Trophoblast cell (in vitro differentiated cells and primary cell): Measurements from ENCODE around the gene CNPY1.

Experiments
- DNase-seq, 2 donors: peaks; one replicate each; pipeline ENCODE4 v3.0.0-alpha.2; 2016
- H2AFZ ChIP-seq: 2 replicates; pipeline ENCODE4 v1.6.1; 2013; ENCODE audit warnings: low read length, moderate library complexity, mild to moderate bottlenecking; ENCODE audit not compliant: insufficient read depth, poor library complexity
- H2AK5ac ChIP-seq: 2 replicates; pipeline ENCODE4 v1.6.1; 2013; ENCODE audit warnings: mild to moderate bottlenecking, low read length
- H2BK120ac ChIP-seq: 2 replicates; pipeline ENCODE4 v1.6.1; 2013; ENCODE audit warnings: low read length, mild to moderate bottlenecking, moderate library complexity; ENCODE audit not compliant: insufficient read depth, poor library complexity
- H2BK12ac ChIP-seq: 2 replicates; pipeline ENCODE4 v1.6.1; 2013; ENCODE audit warnings: mild to moderate bottlenecking, low read length, moderate library complexity
- H2BK5ac ChIP-seq: 2 replicates; pipeline ENCODE4 v1.6.1; 2013; ENCODE audit warnings: low read length, low read depth, moderate library complexity, mild to moderate bottlenecking; ENCODE audit not compliant: poor library complexity
- H3K14ac ChIP-seq: 2 replicates; pipeline ENCODE4 v1.6.1; 2013; ENCODE audit warnings: mild to moderate bottlenecking, low read length
- H3K18ac ChIP-seq: 2 replicates; pipeline ENCODE4 v1.6.1; 2013; ENCODE audit warnings: mild to moderate bottlenecking, low read length
- H3K23ac ChIP-seq: 2 replicates; pipeline ENCODE4 v1.6.1; 2013; ENCODE audit warnings: low read length
- H3K27ac ChIP-seq: 2 replicates; pipeline ENCODE4 v1.5.1; 2013; ENCODE audit warnings: low read depth, mild to moderate bottlenecking, inconsistent platforms, low read length, moderate library complexity
- H3K27me3 ChIP-seq: 2 replicates; pipeline ENCODE4 v1.6.1; 2013; ENCODE audit warnings: inconsistent platforms, mild to moderate bottlenecking, low read length, moderate library complexity; ENCODE audit not compliant: insufficient read depth
- H3K36me3 ChIP-seq, 2 experiments: 1 replicate in 1 of 2; 2 replicates in 1 of 2; pipeline ENCODE4 v1.6.1; 2013; ENCODE audit warnings: low read length in 2 of 2, mild to moderate bottlenecking in 2 of 2, moderate library complexity in 1 of 2; ENCODE audit not compliant: insufficient read depth in 2 of 2, control insufficient read depth in 1 of 2
- H3K4ac ChIP-seq: 2 replicates; pipeline ENCODE4 v1.6.1; 2013; ENCODE audit warnings: low read depth, mild to moderate bottlenecking, low read length, moderate library complexity
- H3K4me1 ChIP-seq, 2 experiments: 1 replicate in 1 of 2; 2 replicates in 1 of 2; pipeline ENCODE4 v1.6.1; 2013; ENCODE audit warnings: low read length in 2 of 2, mild to moderate bottlenecking in 2 of 2, moderate library complexity in 1 of 2; ENCODE audit not compliant: insufficient read depth in 2 of 2, control insufficient read depth in 1 of 2
- H3K4me2 ChIP-seq: 2 replicates; pipeline ENCODE4 v1.6.1; 2013; ENCODE audit warnings: inconsistent platforms, mild to moderate bottlenecking, low read length, moderate library complexity
- H3K4me3 ChIP-seq: 2 replicates; pipeline ENCODE4 v1.5.1; 2013; ENCODE audit warnings: mild to moderate bottlenecking, low read depth, low read length, inconsistent platforms
- H3K79me1 ChIP-seq: one replicate; pipeline ENCODE4 v1.6.1; 2013; ENCODE audit warnings: low read length
- H3K79me2 ChIP-seq: 2 replicates; pipeline ENCODE4 v1.6.1; 2013; ENCODE audit warnings: low read length, mild to moderate bottlenecking; ENCODE audit not compliant: control insufficient read depth, insufficient read depth, poor library complexity
- H3K9ac ChIP-seq: 2 replicates; pipeline ENCODE4 v1.6.1; 2013; ENCODE audit warnings: mild to moderate bottlenecking, low read length
- H3K9me3 ChIP-seq: 2 replicates; pipeline ENCODE4 v1.6.1; 2013; ENCODE audit warnings: low read depth, mild to moderate bottlenecking, control low read depth, inconsistent platforms, low read length; ENCODE audit not compliant: insufficient read depth
- H4K12ac ChIP-seq: 2 replicates; pipeline ENCODE4 v1.6.1; 2013; ENCODE audit warnings: low read depth, mild to moderate bottlenecking, low read length, moderate library complexity
- H4K8ac ChIP-seq: 2 replicates; pipeline ENCODE4 v1.6.1; 2013; ENCODE audit warnings: low read depth, mild to moderate bottlenecking, low read length, moderate library complexity
- H4K91ac ChIP-seq: one replicate; pipeline ENCODE4 v1.6.1; 2013; ENCODE audit warnings: low read depth, mild to moderate bottlenecking, low read length, moderate library complexity
- WGBS: extraction: QIAGEN DNeasy Blood & Tissue Kit; methylation state at CpG from one replicate; pipeline ENCODE4 v1.1.7; 2013; ENCODE audit warnings: missing lambda C conversion rate; ENCODE audit not compliant: insufficient read length, insufficient coverage; ENCODE audit errors: extremely low coverage; 5-methylcytosine and 5-hydroxymethylcytosine counted together

CNPY1 gene

DNA sequence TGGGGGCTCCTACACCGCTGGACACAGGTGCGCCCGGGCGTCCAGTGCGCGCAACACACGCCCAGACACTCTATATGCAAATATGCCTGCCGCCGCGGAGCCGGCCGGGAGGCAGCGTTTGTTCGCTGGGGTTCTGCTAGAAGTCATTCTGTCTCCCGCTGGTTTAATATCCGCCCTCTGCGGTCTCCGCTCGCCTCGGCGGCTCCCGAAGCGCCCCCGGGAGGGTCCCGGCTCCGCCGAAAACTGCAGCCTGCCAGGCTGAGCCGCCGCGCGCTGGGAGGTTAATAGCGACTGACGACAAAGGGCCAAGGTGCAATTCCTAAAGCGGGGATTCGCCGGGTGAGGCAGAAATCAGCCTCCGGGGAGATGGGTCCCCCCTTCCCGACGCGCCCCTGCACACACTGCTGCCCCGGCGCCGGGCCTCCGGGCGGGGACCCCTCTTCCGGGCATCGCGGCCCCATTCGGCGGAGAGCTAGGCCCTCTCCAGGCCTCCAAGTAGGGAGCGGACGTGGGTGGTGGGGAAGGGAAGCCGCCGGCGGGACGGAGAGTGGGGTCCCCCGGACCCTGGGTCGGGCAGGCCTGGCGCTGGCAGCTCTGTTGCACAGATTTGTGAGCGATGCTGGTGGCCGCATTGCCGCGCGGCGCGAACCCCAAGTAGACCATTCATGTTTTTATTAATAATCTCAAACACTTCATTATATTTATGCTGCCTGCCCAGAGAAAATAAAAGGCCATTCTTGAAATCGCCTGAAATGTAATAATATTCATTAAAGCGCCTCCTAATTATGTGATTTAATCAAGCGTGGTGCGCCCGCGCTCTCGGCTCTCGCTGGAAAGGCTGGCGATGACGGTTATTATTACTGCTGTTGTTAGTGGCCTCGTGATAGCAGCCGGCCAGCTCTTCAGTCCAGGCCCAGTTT, 79.3 kb downstream of the CNPY1 start:
- no peak overlapping the region for H3K4me3 ChIP-seq
- H4K12ac ChIP-seq: no peak overlapping the region
- H3K36me3 ChIP-seq: no peaks in the 10 kb centered on the region
- H2BK5ac ChIP-seq: no peak overlapping the region
- H2AK5ac ChIP-seq: no peak overlapping the region
- H3K79me1 ChIP-seq: no peaks in the 10 kb centered on the region
- peaks cover 8% of the 10 kb centered on the region for H3K9me3 ChIP-seq
- no peak overlapping the region for H3K27ac ChIP-seq
- no peak overlapping the region for H3K9ac ChIP-seq
- peaks cover 8 to 23% of the 10 kb centered on the region in 2 experiments for H3K4me1 ChIP-seq
- H3K79me2 ChIP-seq: no peaks in the 10 kb centered on the region
- no peak overlapping the region for H2AFZ ChIP-seq
- no CpG with 5 or more reads among the region's 78 CpGs for WGBS
- H2BK120ac ChIP-seq: no peak overlapping the region
- H2BK12ac ChIP-seq: no peak overlapping the region
- H3K18ac ChIP-seq: no peak overlapping the region
- no peak overlapping the region for H3K4ac ChIP-seq
- no peak overlapping the region for H4K91ac ChIP-seq
- H3K27me3 ChIP-seq: peaks cover 82% of the 10 kb centered on the region
- H3K4me2 ChIP-seq: peak overlapping the region; percentile 56
- no peak for DNase-seq
- no peak overlapping the region for H4K8ac ChIP-seq
- no peak overlapping the region for H3K23ac ChIP-seq
- no peak overlapping the region for H3K14ac ChIP-seq

DNA sequence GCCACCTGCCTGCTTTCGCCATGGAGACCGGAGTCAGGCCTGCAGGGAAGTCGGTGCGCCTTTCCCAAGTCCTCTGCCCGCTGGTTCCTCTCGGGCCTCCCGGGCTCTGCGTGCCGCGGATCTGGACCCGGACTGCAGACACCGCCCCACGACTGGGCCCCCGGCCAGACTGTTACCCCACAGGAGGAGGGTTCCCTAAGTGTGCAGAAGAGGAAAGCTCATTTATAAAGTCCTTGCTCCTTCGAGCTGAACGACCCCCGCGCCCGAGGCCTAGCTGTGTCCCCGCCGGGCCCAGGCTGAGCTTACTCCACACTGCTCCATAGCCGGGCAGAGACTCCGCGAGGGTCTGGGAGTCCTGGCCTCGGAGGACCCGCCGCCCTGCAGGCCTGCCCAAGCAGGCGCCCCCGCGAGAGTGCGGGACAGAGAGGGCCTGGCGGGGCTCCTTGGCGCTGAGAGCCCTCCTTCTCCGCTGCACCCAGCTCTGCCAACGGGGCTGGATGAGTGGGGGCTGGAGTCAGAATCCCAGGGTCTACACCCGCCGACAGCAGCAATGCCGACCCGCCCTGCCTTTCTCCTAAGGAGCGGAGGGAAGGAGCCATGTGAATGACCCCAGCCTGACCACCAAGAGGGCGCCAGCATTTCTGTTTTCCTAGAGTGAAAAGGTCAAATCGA, 80.1 kb downstream of the CNPY1 start:
- no peaks in the 10 kb centered on the region for H3K79me2 ChIP-seq
- no peak overlapping the region for H3K9ac ChIP-seq
- H3K4me3 ChIP-seq: no peak overlapping the region
- H3K27me3 ChIP-seq: peaks cover 89% of the 10 kb centered on the region
- WGBS: no CpG with 5 or more reads among the region's 42 CpGs
- H3K79me1 ChIP-seq: no peaks in the 10 kb centered on the region
- H3K14ac ChIP-seq: no peak overlapping the region
- peaks cover 8% of the 10 kb centered on the region for H3K9me3 ChIP-seq
- no peak for DNase-seq
- no peak overlapping the region for H3K4ac ChIP-seq
- H3K18ac ChIP-seq: no peak overlapping the region
- no peak overlapping the region for H4K12ac ChIP-seq
- H2AK5ac ChIP-seq: no peak overlapping the region
- no peaks in the 10 kb centered on the region for H3K36me3 ChIP-seq
- H2BK120ac ChIP-seq: no peak overlapping the region
- no peak overlapping the region for H3K27ac ChIP-seq
- H2BK12ac ChIP-seq: no peak overlapping the region
- H2AFZ ChIP-seq: no peak overlapping the region
- H3K23ac ChIP-seq: no peak overlapping the region
- H2BK5ac ChIP-seq: no peak overlapping the region
- H4K8ac ChIP-seq: no peak overlapping the region
- H3K4me2 ChIP-seq: peak overlapping the region; percentile 56
- H4K91ac ChIP-seq: no peak overlapping the region
- peaks cover 7 to 18% of the 10 kb centered on the region in 2 experiments for H3K4me1 ChIP-seq

DNA sequence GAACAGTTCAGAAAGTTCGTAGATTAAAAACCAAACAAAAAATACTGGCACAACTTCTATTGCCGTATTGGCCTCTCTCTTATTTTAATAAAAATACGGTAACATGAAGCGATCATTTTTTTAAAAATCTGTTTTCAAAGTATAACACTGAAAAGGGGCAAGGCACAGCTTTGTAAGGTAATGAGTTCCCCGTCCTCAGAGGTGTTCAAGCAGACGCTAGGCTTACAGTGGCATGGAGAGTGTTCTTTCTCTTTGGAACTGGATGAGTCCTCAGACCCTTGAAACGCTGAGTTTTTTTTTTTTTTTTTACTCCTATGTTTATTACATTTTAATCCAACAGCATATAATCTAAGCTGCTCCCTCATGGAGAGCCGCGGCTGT, 80.6 kb downstream of the CNPY1 start:
- no peaks in the 10 kb centered on the region for H3K79me1 ChIP-seq
- no peak overlapping the region for H4K12ac ChIP-seq
- no peak overlapping the region for H3K4me3 ChIP-seq
- DNase-seq: no peak
- H3K14ac ChIP-seq: no peak overlapping the region
- H2BK12ac ChIP-seq: no peak overlapping the region
- WGBS: no CpG with 5 or more reads among the region's 9 CpGs
- H3K27ac ChIP-seq: no peak overlapping the region
- H3K18ac ChIP-seq: no peak overlapping the region
- peaks cover 89% of the 10 kb centered on the region for H3K27me3 ChIP-seq
- H2BK5ac ChIP-seq: no peak overlapping the region
- H3K79me2 ChIP-seq: no peaks in the 10 kb centered on the region
- no peak overlapping the region for H4K8ac ChIP-seq
- H2AK5ac ChIP-seq: no peak overlapping the region
- H3K4ac ChIP-seq: no peak overlapping the region
- peaks cover 8% of the 10 kb centered on the region for H3K9me3 ChIP-seq
- no peak overlapping the region for H3K4me2 ChIP-seq
- H3K36me3 ChIP-seq: no peaks in the 10 kb centered on the region
- peaks cover 2 to 13% of the 10 kb centered on the region in 2 experiments for H3K4me1 ChIP-seq
- H2AFZ ChIP-seq: no peak overlapping the region
- H4K91ac ChIP-seq: no peak overlapping the region
- no peak overlapping the region for H2BK120ac ChIP-seq
- no peak overlapping the region for H3K9ac ChIP-seq
- no peak overlapping the region for H3K23ac ChIP-seq

- Histone ChIP-seq H3K9me3 (peaks cover 8% of the 10 kb centered on the region), H3K14ac (no peak overlapping the region), H4K12ac (no peak overlapping the region), H2BK12ac (no peak overlapping the region), H3K4ac (no peak overlapping the region), H3K4me3 (no peak overlapping the region), H3K18ac (no peak overlapping the region), H4K91ac (no peak overlapping the region), H2AFZ (no peak overlapping the region), H2BK120ac (no peak overlapping the region), H3K79me2 (no peaks in the 10 kb centered on the region), H3K27me3 (peaks cover 89% of the 10 kb centered on the region), H2BK5ac (no peak overlapping the region), H3K36me3 (no peaks in the 10 kb centered on the region), H3K79me1 (no peaks in the 10 kb centered on the region), H3K27ac (no peak overlapping the region), H3K4me2 (no peak overlapping the region), H3K4me1 (peaks cover 2 to 12% of the 10 kb centered on the region in 2 experiments), H3K23ac (no peak overlapping the region), H2AK5ac (no peak overlapping the region), H3K9ac (no peak overlapping the region), H4K8ac (no peak overlapping the region)
- no CpG with 5 or more reads among the region's 33 CpGs for WGBS
- no peak for DNase-seq
Measured at GRCh38 chr7:155464948-155465739, 81.2 kb downstream of the CNPY1 start.
